Measurements from ENCODE around the gene STBD1.
"Not testable (repeated sequence)": the region's sequence is repeated elsewhere in the genome, so short reads cannot be mapped to it uniquely, and the experiment has no call there.

Gene STBD1

DNA sequence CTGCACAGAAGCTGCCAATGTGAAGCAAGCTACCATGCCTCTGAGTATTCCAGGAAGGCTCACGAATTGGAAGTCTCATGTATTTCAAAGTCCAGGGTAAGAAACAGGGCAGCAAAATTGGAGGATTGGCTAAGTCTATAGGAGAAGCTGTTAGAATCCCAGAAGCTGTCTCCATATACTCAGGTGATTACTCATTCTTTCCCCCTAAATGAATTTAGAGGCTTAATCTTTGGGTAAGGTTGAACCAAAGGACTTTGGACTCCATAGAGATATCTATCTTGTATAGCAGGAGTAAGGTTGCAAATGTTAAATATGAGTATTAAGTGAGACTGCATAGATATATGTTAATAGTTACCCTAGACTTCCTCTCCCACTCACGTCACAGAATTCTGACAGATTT lies 36.3 kb downstream of the STBD1 start:
- Histone ChIP-seq H3K4me3 (replicated peaks; ENCODE audit: insufficient read depth, low read length) (no peak overlapping the region), H3K27me3 (ENCODE audit: insufficient read depth, poor library complexity, severe bottlenecking) (no peaks in the 10 kb centered on the region), H3K27ac (replicated peaks) (no peak overlapping the region)
- TF ChIP-seq, protein P1, sequence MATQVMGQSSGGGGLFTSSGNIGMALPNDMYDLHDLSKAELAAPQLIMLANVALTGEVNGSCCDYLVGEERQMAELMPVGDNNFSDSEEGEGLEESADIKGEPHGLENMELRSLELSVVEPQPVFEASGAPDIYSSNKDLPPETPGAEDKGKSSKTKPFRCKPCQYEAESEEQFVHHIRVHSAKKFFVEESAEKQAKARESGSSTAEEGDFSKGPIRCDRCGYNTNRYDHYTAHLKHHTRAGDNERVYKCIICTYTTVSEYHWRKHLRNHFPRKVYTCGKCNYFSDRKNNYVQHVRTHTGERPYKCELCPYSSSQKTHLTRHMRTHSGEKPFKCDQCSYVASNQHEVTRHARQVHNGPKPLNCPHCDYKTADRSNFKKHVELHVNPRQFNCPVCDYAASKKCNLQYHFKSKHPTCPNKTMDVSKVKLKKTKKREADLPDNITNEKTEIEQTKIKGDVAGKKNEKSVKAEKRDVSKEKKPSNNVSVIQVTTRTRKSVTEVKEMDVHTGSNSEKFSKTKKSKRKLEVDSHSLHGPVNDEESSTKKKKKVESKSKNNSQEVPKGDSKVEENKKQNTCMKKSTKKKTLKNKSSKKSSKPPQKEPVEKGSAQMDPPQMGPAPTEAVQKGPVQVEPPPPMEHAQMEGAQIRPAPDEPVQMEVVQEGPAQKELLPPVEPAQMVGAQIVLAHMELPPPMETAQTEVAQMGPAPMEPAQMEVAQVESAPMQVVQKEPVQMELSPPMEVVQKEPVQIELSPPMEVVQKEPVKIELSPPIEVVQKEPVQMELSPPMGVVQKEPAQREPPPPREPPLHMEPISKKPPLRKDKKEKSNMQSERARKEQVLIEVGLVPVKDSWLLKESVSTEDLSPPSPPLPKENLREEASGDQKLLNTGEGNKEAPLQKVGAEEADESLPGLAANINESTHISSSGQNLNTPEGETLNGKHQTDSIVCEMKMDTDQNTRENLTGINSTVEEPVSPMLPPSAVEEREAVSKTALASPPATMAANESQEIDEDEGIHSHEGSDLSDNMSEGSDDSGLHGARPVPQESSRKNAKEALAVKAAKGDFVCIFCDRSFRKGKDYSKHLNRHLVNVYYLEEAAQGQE (IDR thresholded peaks at IDR 0.05; ENCODE audit: insufficient replicate concordance, low read depth) = no peak
- no peak for TF ChIP-seq SPI1 (IDR thresholded peaks at IDR 0.05; ENCODE audit: borderline replicate concordance, low read depth)
- no peak for TF ChIP-seq POLR2AphosphoS5 (IDR thresholded peaks at IDR 0.05; ENCODE audit: low read depth)
- TF ChIP-seq GABPA (IDR thresholded peaks at IDR 0.05; ENCODE audit: low read depth) = no peak
- TF ChIP-seq, protein P2, sequence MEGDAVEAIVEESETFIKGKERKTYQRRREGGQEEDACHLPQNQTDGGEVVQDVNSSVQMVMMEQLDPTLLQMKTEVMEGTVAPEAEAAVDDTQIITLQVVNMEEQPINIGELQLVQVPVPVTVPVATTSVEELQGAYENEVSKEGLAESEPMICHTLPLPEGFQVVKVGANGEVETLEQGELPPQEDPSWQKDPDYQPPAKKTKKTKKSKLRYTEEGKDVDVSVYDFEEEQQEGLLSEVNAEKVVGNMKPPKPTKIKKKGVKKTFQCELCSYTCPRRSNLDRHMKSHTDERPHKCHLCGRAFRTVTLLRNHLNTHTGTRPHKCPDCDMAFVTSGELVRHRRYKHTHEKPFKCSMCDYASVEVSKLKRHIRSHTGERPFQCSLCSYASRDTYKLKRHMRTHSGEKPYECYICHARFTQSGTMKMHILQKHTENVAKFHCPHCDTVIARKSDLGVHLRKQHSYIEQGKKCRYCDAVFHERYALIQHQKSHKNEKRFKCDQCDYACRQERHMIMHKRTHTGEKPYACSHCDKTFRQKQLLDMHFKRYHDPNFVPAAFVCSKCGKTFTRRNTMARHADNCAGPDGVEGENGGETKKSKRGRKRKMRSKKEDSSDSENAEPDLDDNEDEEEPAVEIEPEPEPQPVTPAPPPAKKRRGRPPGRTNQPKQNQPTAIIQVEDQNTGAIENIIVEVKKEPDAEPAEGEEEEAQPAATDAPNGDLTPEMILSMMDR (IDR thresholded peaks at IDR 0.05; ENCODE audit: insufficient read depth, low read length) = no peak
- DNase-seq (ENCODE audit: low read depth in 1 of 2, low spot score in 1 of 2) = no peak

DNA sequence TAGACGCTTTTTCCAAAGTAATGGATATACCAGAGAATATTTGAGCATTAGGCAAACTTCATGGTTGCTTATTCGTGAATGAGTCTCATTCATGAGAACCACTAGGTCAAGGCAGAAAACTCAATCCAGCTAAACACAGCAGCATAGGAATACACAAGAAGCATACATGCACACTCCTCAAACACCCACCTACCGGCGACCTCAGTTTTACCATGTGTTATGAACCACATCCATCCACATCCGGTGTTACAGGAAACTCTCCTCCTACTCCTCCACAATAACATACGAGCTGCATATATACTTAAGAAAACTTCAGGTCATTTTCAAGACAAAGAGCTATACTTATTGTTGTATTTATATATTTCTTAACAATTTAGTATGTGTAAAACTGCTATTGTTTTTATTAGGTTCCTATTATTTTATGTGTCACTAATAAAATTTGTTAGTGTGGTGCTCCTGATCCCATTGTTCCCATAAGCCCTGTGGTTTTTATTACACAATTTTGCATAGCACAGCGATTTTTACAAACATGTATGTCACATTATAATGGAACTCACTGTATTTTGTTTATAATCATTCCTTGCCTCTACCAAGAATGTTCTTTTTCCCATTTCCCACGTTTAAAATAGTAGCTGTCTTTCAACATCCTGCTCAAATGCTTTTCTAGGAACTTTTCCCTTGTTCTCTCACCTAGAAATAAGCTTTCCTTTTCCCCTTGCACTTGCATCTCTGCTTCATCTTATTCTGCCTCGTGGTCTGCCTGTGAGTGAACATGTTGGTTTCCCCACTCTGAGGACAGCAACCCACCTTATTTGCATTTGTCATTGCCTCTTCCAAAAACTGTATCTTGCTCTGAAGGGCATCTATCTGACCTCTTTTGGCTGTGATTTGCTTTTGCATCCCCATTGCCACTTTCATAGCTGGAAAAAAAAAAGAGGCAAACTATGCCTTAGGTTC lies 48.3 kb downstream of the STBD1 start:
- no peak overlapping the region for H3K4me3 ChIP-seq (replicated peaks; ENCODE audit: insufficient read depth, low read length)
- H3K27ac ChIP-seq (replicated peaks) = no peak overlapping the region
- no peaks in the 10 kb centered on the region for H3K27me3 ChIP-seq (ENCODE audit: insufficient read depth, poor library complexity, severe bottlenecking)
- TF ChIP-seq, protein P1 (IDR thresholded peaks at IDR 0.05; ENCODE audit: insufficient replicate concordance, low read depth) = no peak
- no peak for TF ChIP-seq POLR2AphosphoS5 (IDR thresholded peaks at IDR 0.05; ENCODE audit: low read depth)
- TF ChIP-seq, protein P2 (IDR thresholded peaks at IDR 0.05; ENCODE audit: insufficient read depth, low read length) = no peak
- peak; percentile 21 to 36 for DNase-seq (ENCODE audit: low read depth in 1 of 2, low spot score in 1 of 2)

DNA sequence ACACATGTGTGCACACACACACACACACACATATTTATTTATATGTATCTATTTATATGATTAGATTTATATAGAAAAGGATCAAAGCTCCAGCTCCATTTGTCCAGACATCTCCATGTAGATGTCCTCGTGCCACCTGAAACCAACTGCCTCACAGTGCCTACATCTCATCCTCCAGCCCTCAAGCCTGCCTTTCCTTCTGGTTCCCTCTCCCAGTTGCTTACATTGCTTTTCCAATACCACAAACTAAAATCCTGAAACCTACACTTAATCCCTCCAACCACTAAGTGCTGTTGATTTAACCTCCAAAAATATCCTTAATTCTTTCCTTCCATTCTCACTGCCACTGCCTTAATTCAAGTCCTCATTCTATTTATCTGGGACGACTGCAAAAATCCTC lies 51.4 kb downstream of the STBD1 start:
- Histone ChIP-seq H3K27ac (replicated peaks) (no peak overlapping the region), H3K27me3 (ENCODE audit: insufficient read depth, poor library complexity, severe bottlenecking) (no peaks in the 10 kb centered on the region), H3K4me3 (replicated peaks; ENCODE audit: insufficient read depth, low read length) (no peak overlapping the region)
- no peak for TF ChIP-seq SPI1 (IDR thresholded peaks at IDR 0.05; ENCODE audit: borderline replicate concordance, low read depth)
- no peak for TF ChIP-seq POLR2AphosphoS5 (IDR thresholded peaks at IDR 0.05; ENCODE audit: low read depth)
- TF ChIP-seq, protein P1 (IDR thresholded peaks at IDR 0.05; ENCODE audit: insufficient replicate concordance, low read depth) = no peak
- TF ChIP-seq, protein P2 (IDR thresholded peaks at IDR 0.05; ENCODE audit: insufficient read depth, low read length) = no peak
- no peak for TF ChIP-seq GABPA (IDR thresholded peaks at IDR 0.05; ENCODE audit: low read depth)
- no peak for DNase-seq (ENCODE audit: low read depth in 1 of 2, low spot score in 1 of 2)

DNA sequence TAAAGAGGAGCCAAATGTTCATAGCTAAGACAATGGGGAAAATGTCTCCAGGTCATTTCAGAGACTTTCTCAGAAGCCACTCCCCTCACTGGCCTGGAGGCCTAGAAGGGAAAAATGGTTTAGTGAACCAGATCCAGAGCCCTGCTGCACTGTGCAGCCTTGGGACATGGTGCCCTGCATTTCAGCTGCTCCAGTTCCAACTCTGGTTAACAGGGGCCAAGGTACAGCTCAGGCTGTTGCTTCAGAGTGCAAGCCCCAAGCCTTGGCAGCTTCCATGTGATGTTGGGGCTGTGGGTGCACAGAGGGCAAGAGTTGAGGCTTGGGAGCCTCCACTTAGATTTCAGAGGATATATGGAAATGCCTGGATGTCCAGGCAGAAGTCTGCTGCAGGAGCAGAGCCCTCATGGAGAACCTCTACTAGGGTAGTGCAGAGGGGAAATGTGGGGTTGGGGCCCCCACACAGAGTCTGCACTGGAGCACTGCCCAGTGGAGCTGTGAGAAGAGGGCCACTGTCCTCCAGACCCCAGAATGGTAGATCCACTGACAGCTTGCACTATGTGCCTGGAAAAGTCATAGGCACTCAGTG lies 53.4 kb downstream of the STBD1 start:
- H3K27me3 ChIP-seq (ENCODE audit: insufficient read depth, poor library complexity, severe bottlenecking); H3K27ac ChIP-seq (replicated peaks); H3K4me3 ChIP-seq (replicated peaks; ENCODE audit: insufficient read depth, low read length); DNase-seq (ENCODE audit: low read depth in 1 of 2, low spot score in 1 of 2): not testable (repeated sequence)
